CD14-positive monocyte (primary cell): ENCODE measurements around the gene SH3BP4. TPM values are rescaled to one million over a fixed set of nuclear protein-coding genes. Genes with fewer than 3 reads are reported as not detected.

Experiments used
- DNase-seq, 3 donors: peaks; one replicate each; pipeline ENCODE4 v3.0.0-alpha.2; 2011 to 2022
- H2AFZ ChIP-seq: 2 replicates; pipeline ENCODE4 v1.6.0; 2012; ENCODE audit warnings: mild to moderate bottlenecking, low read depth, low read length, inconsistent platforms; ENCODE audit not compliant: insufficient read depth, poor library complexity, severe bottlenecking
- H3K27ac ChIP-seq, 2 donors: 1 replicate in 1 of 2; 2 replicates in 1 of 2; pipeline ENCODE4 v1.5.1; 2012 to 2013; ENCODE audit warnings: low read length in 2 of 2, control low read depth in 1 of 2, inconsistent platforms in 1 of 2, low read depth in 1 of 2, mild to moderate bottlenecking in 1 of 2
- H3K27me3 ChIP-seq, 2 donors: one replicate each; pipeline versions ENCODE4 v1.6.0 to v1.6.1; 2011 to 2013; ENCODE audit warnings: low read length in 2 of 2; ENCODE audit not compliant: control insufficient read depth in 2 of 2, insufficient read depth in 2 of 2
- H3K36me3 ChIP-seq, 2 donors: replicated peaks in 1 of 2; 1 replicate in 1 of 2; 2 replicates in 1 of 2; pipeline versions ENCODE4 v1.5.1 to v1.6.1; 2012 to 2013; ENCODE audit warnings: low read length in 2 of 2, control low read depth in 1 of 2, inconsistent platforms in 1 of 2, mild to moderate bottlenecking in 1 of 2; ENCODE audit not compliant: insufficient read depth in 2 of 2, control insufficient read depth in 1 of 2
- H3K4me1 ChIP-seq, 2 donors: 1 replicate in 1 of 2; 2 replicates in 1 of 2; pipeline versions ENCODE4 v1.5.1 to v1.6.1; 2012 to 2013; ENCODE audit warnings: low read length in 2 of 2, control low read depth in 1 of 2, inconsistent platforms in 1 of 2, mild to moderate bottlenecking in 1 of 2, moderate library complexity in 1 of 2; ENCODE audit not compliant: insufficient read depth in 2 of 2, control insufficient read depth in 1 of 2
- H3K4me2 ChIP-seq: replicated peaks from 2 replicates; pipeline ENCODE3; 2012; ENCODE audit warnings: low read length, moderate library complexity, mild to moderate bottlenecking; ENCODE audit not compliant: poor library complexity, severe bottlenecking; ENCODE audit errors: extremely low read depth
- H3K4me3 ChIP-seq, 3 experiments: fragments of 200-600 bp in 1 of 3; sonication (generic) in 1 of 3; replicated peaks in 1 of 3; 1 replicate in 2 of 3; 2 replicates in 1 of 3; pipeline ENCODE4 v1.5.1; 2011 to 2013; ENCODE audit warnings: low read length in 3 of 3, mild to moderate bottlenecking in 3 of 3, control low read depth in 2 of 3, low read depth in 2 of 3, inconsistent platforms in 1 of 3, moderate library complexity in 1 of 3
- H3K79me2 ChIP-seq: 2 replicates; pipeline ENCODE4 v1.6.0; 2012; ENCODE audit warnings: mild to moderate bottlenecking, control low read depth, inconsistent platforms, low read length, moderate library complexity; ENCODE audit not compliant: insufficient read depth
- H3K9ac ChIP-seq: 2 replicates; pipeline ENCODE4 v1.6.0; 2017; ENCODE audit warnings: low read length, mild to moderate bottlenecking; ENCODE audit not compliant: insufficient read depth, poor library complexity, severe bottlenecking
- H3K9me3 ChIP-seq, 2 donors: replicated peaks in 1 of 2; 1 replicate in 1 of 2; 2 replicates in 1 of 2; pipeline versions ENCODE4 v1.5.1 to v1.6.1; 2012 to 2013; ENCODE audit warnings: low read length in 2 of 2, control low read depth in 1 of 2; ENCODE audit not compliant: control insufficient read depth in 1 of 2, insufficient read depth in 1 of 2
- H4K20me1 ChIP-seq: 2 replicates; pipeline ENCODE4 v1.6.0; 2012; ENCODE audit warnings: mild to moderate bottlenecking, low read length, control low read depth, moderate library complexity; ENCODE audit not compliant: insufficient read depth
- H3K27ac Mint-ChIP-seq, 7 donors: one replicate each; pipeline ENCODE4 v1.8.0; 2020; ENCODE audit warnings: mild to moderate bottlenecking in 7 of 7, mixed read lengths in 7 of 7, moderate library complexity in 6 of 7, inconsistent platforms in 2 of 7
- H3K27me3 Mint-ChIP-seq, 3 donors: one replicate each; pipeline ENCODE4 v1.8.0; 2021 to 2022; ENCODE audit warnings: low read depth in 3 of 3, mild to moderate bottlenecking in 3 of 3, mixed read lengths in 3 of 3, moderate library complexity in 3 of 3, inconsistent platforms in 1 of 3
- H3K36me3 Mint-ChIP-seq, 2 donors: one replicate each; pipeline ENCODE4 v1.8.0; 2020; ENCODE audit warnings: mixed read lengths in 2 of 2, inconsistent platforms in 1 of 2, mild to moderate bottlenecking in 1 of 2
- H3K4me1 Mint-ChIP-seq: one replicate; pipeline ENCODE4 v1.8.0; 2020; ENCODE audit warnings: mild to moderate bottlenecking, mixed read lengths
- H3K4me3 Mint-ChIP-seq, 2 donors: one replicate each; pipeline ENCODE4 v1.8.0; 2020; ENCODE audit warnings: mild to moderate bottlenecking in 2 of 2, mixed read lengths in 2 of 2, moderate library complexity in 1 of 2
- H3K9me3 Mint-ChIP-seq, 7 donors: one replicate each; pipeline ENCODE4 v1.8.0; 2020 to 2022; ENCODE audit warnings: mixed read lengths in 7 of 7, mild to moderate bottlenecking in 6 of 7, moderate library complexity in 6 of 7, inconsistent platforms in 2 of 7
- WGBS: methylation state at CpG from one replicate; pipeline ENCODE4 v1.1.5; 2013; ENCODE audit warnings: missing lambda C conversion rate; ENCODE audit not compliant: insufficient coverage; 5-methylcytosine and 5-hydroxymethylcytosine counted together
- intact Hi-C, 2 donors: fragments of 100-400 bp; cut with micrococcal nuclease; formaldehyde crosslinking; loops; one replicate each; pipeline versions ENCODE4 v1.15.0 to v1.15.1; 2023
- polyA plus RNA-seq, 3 donors: library from polyadenylated mRNA; depleted of rRNA in 1 of 3; unstranded in 2 of 3; stranded (reverse) in 1 of 3; fragments of 300-500 nt in 2 of 3; fragments of >200 nt in 1 of 3; fragmentation: Illumina TruSeq in 2 of 3; gene quantifications; 1 replicate in 2 of 3; 2 replicates in 1 of 3; pipeline ENCODE4 v1.2.3, GENCODE V29; 2012 to 2021
- TF ChIP-seq, protein P1 (sequence below): fragments of 200-600 bp; IDR thresholded peaks from one replicate; pipeline ENCODE4 v1.8.0; 2022; ENCODE audit warnings: antibody characterized with exemption, mild to moderate bottlenecking

Gene SH3BP4
- polyA plus RNA-seq, 3 donors: 0.66 to 1.6 (median 1.3) TPM

DNA sequence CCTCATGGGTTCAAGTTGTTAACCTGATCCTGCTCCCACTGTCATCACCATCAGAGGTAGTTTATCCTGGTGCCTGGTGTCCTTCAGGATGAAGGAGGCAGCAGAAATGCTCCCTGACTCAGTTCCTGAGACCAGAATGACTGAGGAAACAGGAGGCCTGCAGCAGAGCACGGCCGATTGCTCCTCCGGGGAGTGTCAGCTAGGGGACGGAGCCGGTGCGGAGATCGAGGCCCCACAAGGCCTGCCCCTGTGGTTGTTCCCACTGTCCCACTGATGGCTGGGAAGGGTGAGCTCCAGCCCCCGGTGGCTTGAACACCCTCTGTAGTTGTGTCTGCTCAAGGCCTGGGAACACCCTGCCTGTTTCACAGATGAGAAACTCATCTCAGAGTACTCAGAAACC, 45.6 kb downstream of the SH3BP4 start:
- H3K36me3 ChIP-seq: no peaks in the 10 kb centered on the region
- H3K27me3 Mint-ChIP-seq: peaks cover 6 to 17% (median 12%) of the 10 kb centered on the region in 3 donors
- no peaks in the 10 kb centered on the region for H3K27me3 ChIP-seq
- intact Hi-C loops: no loop called here
- no peak overlapping the region for H3K27ac ChIP-seq
- no peak overlapping the region for H3K4me2 ChIP-seq
- peaks cover 53% of the 10 kb centered on the region for H3K4me1 Mint-ChIP-seq
- H3K9ac ChIP-seq: no peak overlapping the region
- H3K27ac Mint-ChIP-seq: no peak overlapping the region
- no peaks in the 10 kb centered on the region for H4K20me1 ChIP-seq
- H3K79me2 ChIP-seq: no peaks in the 10 kb centered on the region
- no peak overlapping the region for H2AFZ ChIP-seq
- H3K36me3 Mint-ChIP-seq: peaks cover 5 to 6% of the 10 kb centered on the region in 2 donors
- TF ChIP-seq, protein P1, sequence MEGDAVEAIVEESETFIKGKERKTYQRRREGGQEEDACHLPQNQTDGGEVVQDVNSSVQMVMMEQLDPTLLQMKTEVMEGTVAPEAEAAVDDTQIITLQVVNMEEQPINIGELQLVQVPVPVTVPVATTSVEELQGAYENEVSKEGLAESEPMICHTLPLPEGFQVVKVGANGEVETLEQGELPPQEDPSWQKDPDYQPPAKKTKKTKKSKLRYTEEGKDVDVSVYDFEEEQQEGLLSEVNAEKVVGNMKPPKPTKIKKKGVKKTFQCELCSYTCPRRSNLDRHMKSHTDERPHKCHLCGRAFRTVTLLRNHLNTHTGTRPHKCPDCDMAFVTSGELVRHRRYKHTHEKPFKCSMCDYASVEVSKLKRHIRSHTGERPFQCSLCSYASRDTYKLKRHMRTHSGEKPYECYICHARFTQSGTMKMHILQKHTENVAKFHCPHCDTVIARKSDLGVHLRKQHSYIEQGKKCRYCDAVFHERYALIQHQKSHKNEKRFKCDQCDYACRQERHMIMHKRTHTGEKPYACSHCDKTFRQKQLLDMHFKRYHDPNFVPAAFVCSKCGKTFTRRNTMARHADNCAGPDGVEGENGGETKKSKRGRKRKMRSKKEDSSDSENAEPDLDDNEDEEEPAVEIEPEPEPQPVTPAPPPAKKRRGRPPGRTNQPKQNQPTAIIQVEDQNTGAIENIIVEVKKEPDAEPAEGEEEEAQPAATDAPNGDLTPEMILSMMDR: no peak
- peaks cover 0 to 4% (median 0%) of the 10 kb centered on the region in 7 donors for H3K9me3 Mint-ChIP-seq
- DNase-seq: no peak
- H3K4me3 Mint-ChIP-seq: no peak overlapping the region
- H3K4me3 ChIP-seq: no peak overlapping the region
- WGBS: 100% methylated on average over 7 of the region's 8 CpGs
- H3K9me3 ChIP-seq: no peaks in the 10 kb centered on the region
- H3K4me1 ChIP-seq: peaks cover 38 to 46% of the 10 kb centered on the region in 2 donors

DNA sequence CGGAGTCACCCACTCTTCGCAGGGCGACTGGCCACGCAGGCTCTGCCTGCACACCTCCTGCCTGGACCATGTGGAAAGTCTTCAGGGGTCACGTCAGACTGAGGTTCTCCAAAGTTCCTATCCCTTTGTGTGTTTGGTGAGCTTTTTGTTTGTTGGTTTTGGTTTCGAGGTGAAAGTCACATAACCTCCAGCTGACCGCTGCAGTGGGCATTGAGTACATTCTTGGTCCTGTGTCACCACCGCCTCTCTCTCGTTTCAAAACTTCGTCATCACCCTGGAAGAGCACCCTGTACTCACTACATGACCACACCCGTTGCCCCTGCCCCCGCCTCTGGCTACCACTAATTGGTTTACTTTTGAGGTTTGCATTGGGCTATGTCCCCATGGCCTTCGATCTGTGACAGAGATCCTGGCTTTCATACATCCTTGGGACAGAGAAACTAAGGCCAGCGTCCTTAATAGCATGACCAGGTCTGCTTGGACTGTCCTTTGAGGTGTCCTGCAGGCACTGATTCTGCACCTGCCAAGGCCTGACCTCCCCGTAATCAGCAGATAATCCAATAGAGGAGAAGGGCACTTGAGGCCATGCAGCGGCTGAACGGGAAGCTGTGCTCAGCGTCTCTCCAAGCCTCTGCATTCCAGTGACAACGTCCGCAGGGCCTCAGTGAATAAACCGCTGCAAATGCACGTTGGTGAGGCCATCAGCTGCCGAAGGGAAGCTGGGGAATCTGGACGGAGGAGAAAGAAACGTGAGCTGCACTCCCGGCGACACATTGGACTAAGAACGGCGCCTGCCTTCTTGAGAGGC, 46.8 kb downstream of the SH3BP4 start:
- H3K36me3 Mint-ChIP-seq: peaks cover 5 to 6% of the 10 kb centered on the region in 2 donors
- H3K27ac Mint-ChIP-seq: peak overlapping the region in 1 of 7 donors; percentile 59
- intact Hi-C loops: no loop called here
- H3K4me3 Mint-ChIP-seq: peak overlapping the region in 1 of 2 donors; percentile 11
- H3K27me3 ChIP-seq: no peaks in the 10 kb centered on the region
- H3K27ac ChIP-seq: no peak overlapping the region
- H2AFZ ChIP-seq: no peak overlapping the region
- H3K4me3 ChIP-seq: no peak overlapping the region
- H3K4me1 Mint-ChIP-seq: peaks cover 44% of the 10 kb centered on the region
- peaks cover 0 to 4% (median 0%) of the 10 kb centered on the region in 7 donors for H3K9me3 Mint-ChIP-seq
- peaks cover 26 to 41% of the 10 kb centered on the region in 2 donors for H3K4me1 ChIP-seq
- H4K20me1 ChIP-seq: no peaks in the 10 kb centered on the region
- H3K9ac ChIP-seq: no peak overlapping the region
- TF ChIP-seq, protein P1: no peak
- no peaks in the 10 kb centered on the region for H3K9me3 ChIP-seq
- H3K4me2 ChIP-seq: no peak overlapping the region
- peaks cover 9 to 17% (median 12%) of the 10 kb centered on the region in 3 donors for H3K27me3 Mint-ChIP-seq
- H3K36me3 ChIP-seq: no peaks in the 10 kb centered on the region
- no peak for DNase-seq
- 94% methylated on average over 21 of the region's 29 CpGs for WGBS
- no peaks in the 10 kb centered on the region for H3K79me2 ChIP-seq
